Natural killer cell (primary cell): ENCODE data around the gene ADGB. TPM values are rescaled to one million over a fixed set of nuclear protein-coding genes. Genes with fewer than 3 reads are reported as not detected.

Experiments
- ATAC-seq, 3 donors: fragments of 150-1000 bp in 2 of 3; fragments of 200-7000 bp in 1 of 3; cut with Tn5 transposase; 1 replicate in 1 of 3; 2 replicates in 2 of 3; pipeline ENCODE4 v1.10.0; 2021; ENCODE audit warnings: mild to moderate bottlenecking in 2 of 3, moderate library complexity in 2 of 3
- DNase-seq, 2 donors: peaks; one replicate each; pipeline versions ENCODE4 v3.0.0 to v3.0.0-alpha.2; 2013 to 2021; ENCODE audit warnings: mixed read lengths in 1 of 2
- H3K27ac ChIP-seq: one replicate; pipeline ENCODE4 v1.5.1; 2013; ENCODE audit warnings: mild to moderate bottlenecking, low read length
- H3K27me3 ChIP-seq: one replicate; pipeline ENCODE4 v1.6.1; 2013; ENCODE audit warnings: low read length; ENCODE audit not compliant: control insufficient read depth, insufficient read depth
- H3K36me3 ChIP-seq: one replicate; pipeline ENCODE4 v1.6.1; 2013; ENCODE audit warnings: low read length; ENCODE audit not compliant: control insufficient read depth, insufficient read depth
- H3K4me1 ChIP-seq: one replicate; pipeline ENCODE4 v1.6.1; 2013; ENCODE audit warnings: low read length; ENCODE audit not compliant: control insufficient read depth, insufficient read depth
- H3K4me3 ChIP-seq: one replicate; pipeline ENCODE4 v1.5.1; 2013; ENCODE audit warnings: low read length
- H3K9me3 ChIP-seq: one replicate; pipeline ENCODE4 v1.6.1; 2013; ENCODE audit warnings: low read length; ENCODE audit not compliant: control insufficient read depth, insufficient read depth
- H3K27ac Mint-ChIP-seq, 2 donors: one replicate each; pipeline ENCODE4 v1.8.0; 2022; ENCODE audit warnings: mild to moderate bottlenecking in 2 of 2, mixed read lengths in 2 of 2, moderate library complexity in 1 of 2
- H3K27me3 Mint-ChIP-seq, 2 donors: one replicate each; pipeline ENCODE4 v1.8.0; 2022; ENCODE audit warnings: low read depth in 2 of 2, mixed read lengths in 2 of 2
- H3K36me3 Mint-ChIP-seq: one replicate; pipeline ENCODE4 v1.8.0; 2022; ENCODE audit warnings: mixed read lengths
- H3K4me1 Mint-ChIP-seq, 2 donors: one replicate each; pipeline ENCODE4 v1.8.0; 2022; ENCODE audit warnings: mixed read lengths in 2 of 2
- H3K4me3 Mint-ChIP-seq: one replicate; pipeline ENCODE4 v1.8.0; 2022; ENCODE audit warnings: mild to moderate bottlenecking, moderate library complexity, mixed read lengths
- H3K9me3 Mint-ChIP-seq, 2 donors: one replicate each; pipeline ENCODE4 v1.8.0; 2022; ENCODE audit warnings: mixed read lengths in 2 of 2
- CTCF ChIP-seq: fragments of 200-600 bp; IDR thresholded peaks from one replicate; pipeline ENCODE4 v1.8.0; 2022; ENCODE audit warnings: antibody characterized with exemption
- WGBS: methylation state at CpG from one replicate; pipeline ENCODE4 v1.1.7; 2013; ENCODE audit warnings: missing lambda C conversion rate; ENCODE audit not compliant: insufficient coverage; 5-methylcytosine and 5-hydroxymethylcytosine counted together
- intact Hi-C: fragments of 100-400 bp; cut with micrococcal nuclease; formaldehyde crosslinking; loops from one replicate; pipeline ENCODE4 v1.14.2; 2022
- total RNA-seq, 4 donors: library from RNA; stranded (reverse); fragments of 120-200 nt in 1 of 4; gene quantifications; one replicate each; pipeline versions ENCODE4 v1.2.3 to v1.2.4, GENCODE V29; 2013 to 2022

ADGB gene
- total RNA-seq, 3 donors from 2014 or later (not counting 1 experiment from before 2014, with no cell fraction given), result not detected

GRCh38 chr6:146827216-146827928, 228.6 kb downstream of the ADGB start:
- ATAC-seq, result no peak

GRCh38 chr6:146829792-146830565, 231.2 kb downstream of the ADGB start:
- Mint-ChIP-seq H3K9me3 (peaks cover 1 to 2% of the 10 kb centered on the region in 2 donors), H3K4me3 (no peak overlapping the region), H3K27me3 (peaks cover 0 to 6% of the 10 kb centered on the region in 2 donors), H3K36me3 (no peaks in the 10 kb centered on the region), H3K4me1 (no peaks in the 10 kb centered on the region), H3K27ac (no peak overlapping the region)
- WGBS, result 92% methylated on average over 1 of the region's 1 CpG
- DNase-seq (no peak), ATAC-seq (no peak)
- Histone ChIP-seq H3K27me3 (no peaks in the 10 kb centered on the region), H3K36me3 (no peaks in the 10 kb centered on the region), H3K4me3 (no peak overlapping the region), H3K27ac (no peak overlapping the region), H3K9me3 (no peaks in the 10 kb centered on the region), H3K4me1 (no peaks in the 10 kb centered on the region)
- intact Hi-C loops, result no loop called here
- no peak for TF ChIP-seq CTCF

More at GRCh38 chr6:146827216-146827928, 228.6 kb downstream of the ADGB start:
- H3K9me3 Mint-ChIP-seq, result peaks cover 0 to 2% of the 10 kb centered on the region in 2 donors
- Histone ChIP-seq H3K4me1 (no peaks in the 10 kb centered on the region), H3K36me3 (no peaks in the 10 kb centered on the region), H3K27me3 (no peaks in the 10 kb centered on the region), H3K27ac (no peak overlapping the region), H3K9me3 (no peaks in the 10 kb centered on the region), H3K4me3 (no peak overlapping the region)
- H3K27me3 Mint-ChIP-seq, result peaks cover 0 to 6% of the 10 kb centered on the region in 2 donors
- H3K4me3 Mint-ChIP-seq, result no peak overlapping the region
- no peak for DNase-seq
- intact Hi-C loops, result no loop called here
- 60% methylated on average over 3 of the region's 4 CpGs for WGBS
- no peaks in the 10 kb centered on the region for H3K4me1 Mint-ChIP-seq
- H3K36me3 Mint-ChIP-seq, result no peaks in the 10 kb centered on the region
- H3K27ac Mint-ChIP-seq, result no peak overlapping the region
- no peak for TF ChIP-seq CTCF

- H3K4me1 ChIP-seq, result no peaks in the 10 kb centered on the region
- intact Hi-C loops, result no loop called here
- DNase-seq, result no peak
- H3K36me3 ChIP-seq, result no peaks in the 10 kb centered on the region
- Mint-ChIP-seq H3K36me3 (no peaks in the 10 kb centered on the region), H3K4me3 (no peak overlapping the region), H3K9me3 (peaks cover 2 to 4% of the 10 kb centered on the region in 2 donors), H3K27ac (no peak overlapping the region), H3K4me1 (no peaks in the 10 kb centered on the region), H3K27me3 (peaks cover 0 to 6% of the 10 kb centered on the region in 2 donors)
- WGBS, result 81% methylated on average over 2 of the region's 3 CpGs
- no peaks in the 10 kb centered on the region for H3K9me3 ChIP-seq
- no peak overlapping the region for H3K27ac ChIP-seq
- ATAC-seq, result no peak
- TF ChIP-seq CTCF, result no peak
- no peaks in the 10 kb centered on the region for H3K27me3 ChIP-seq
- no peak overlapping the region for H3K4me3 ChIP-seq
Observed at GRCh38 chr6:146833157-146833556, 234.4 kb downstream of the ADGB start.
